Lower leg skin (tissue), 4 donors: ENCODE data around the gene RALGPS2. TPM values are rescaled to one million over a fixed set of nuclear protein-coding genes. Genes with fewer than 3 reads are reported as not detected.

Experiments used
- DNase-seq, 2 donors: peaks; one replicate each; pipeline ENCODE4 v3.0.0-alpha.2; 2019; ENCODE audit warnings: low spot score in 2 of 2
- H3K4me3 ChIP-seq: fragments of 200-600 bp; sonication (generic); 2 replicates; pipeline ENCODE4 v1.5.1; 2017; ENCODE audit warnings: mild to moderate bottlenecking, low read depth; ENCODE audit not compliant: poor library complexity, severe bottlenecking
- POLR2A ChIP-seq, 2 donors: fragments of 450-650 bp; IDR thresholded peaks; one replicate each; pipeline ENCODE4 v1.6.1; 2016 to 2017; ENCODE audit warnings: antibody characterized with exemption in 2 of 2, mild to moderate bottlenecking in 1 of 2, moderate library complexity in 1 of 2
- WGBS, 2 donors: methylation state at CpG; one replicate each; pipeline ENCODE4 v1.1.5; 2018; 5-methylcytosine and 5-hydroxymethylcytosine counted together
- intact Hi-C: fragments of 100-400 bp; cut with DNase I; formaldehyde crosslinking; loops from one replicate; pipeline ENCODE4 v1.15.0; 2023; ENCODE audit warnings: low total_unique reads
- total RNA-seq, 4 donors: library from RNA; depleted of rRNA; stranded (reverse); fragments of >200 nt; gene quantifications; one replicate each; pipeline ENCODE4 v1.1.0, GENCODE V29; 2016
- TF ChIP-seq, protein P1 (sequence below), 3 donors: fragments of 450-650 bp; IDR thresholded peaks; one replicate each; pipeline ENCODE4 v1.5.1; 2016; ENCODE audit warnings: antibody characterized with exemption in 3 of 3, mild to moderate bottlenecking in 3 of 3, moderate library complexity in 2 of 3

The RALGPS2 gene
- total RNA-seq, 4 donors from 2014 or later, result 26.2 to 33.5 (median 31.7) TPM

GRCh38 chr1:178933105-178933561 lies 208.1 kb downstream of the RALGPS2 start:
- 65 to 67% methylated on average over 5 of the region's 5 CpGs for WGBS, 2 donors
- TF ChIP-seq, protein P1, sequence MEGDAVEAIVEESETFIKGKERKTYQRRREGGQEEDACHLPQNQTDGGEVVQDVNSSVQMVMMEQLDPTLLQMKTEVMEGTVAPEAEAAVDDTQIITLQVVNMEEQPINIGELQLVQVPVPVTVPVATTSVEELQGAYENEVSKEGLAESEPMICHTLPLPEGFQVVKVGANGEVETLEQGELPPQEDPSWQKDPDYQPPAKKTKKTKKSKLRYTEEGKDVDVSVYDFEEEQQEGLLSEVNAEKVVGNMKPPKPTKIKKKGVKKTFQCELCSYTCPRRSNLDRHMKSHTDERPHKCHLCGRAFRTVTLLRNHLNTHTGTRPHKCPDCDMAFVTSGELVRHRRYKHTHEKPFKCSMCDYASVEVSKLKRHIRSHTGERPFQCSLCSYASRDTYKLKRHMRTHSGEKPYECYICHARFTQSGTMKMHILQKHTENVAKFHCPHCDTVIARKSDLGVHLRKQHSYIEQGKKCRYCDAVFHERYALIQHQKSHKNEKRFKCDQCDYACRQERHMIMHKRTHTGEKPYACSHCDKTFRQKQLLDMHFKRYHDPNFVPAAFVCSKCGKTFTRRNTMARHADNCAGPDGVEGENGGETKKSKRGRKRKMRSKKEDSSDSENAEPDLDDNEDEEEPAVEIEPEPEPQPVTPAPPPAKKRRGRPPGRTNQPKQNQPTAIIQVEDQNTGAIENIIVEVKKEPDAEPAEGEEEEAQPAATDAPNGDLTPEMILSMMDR (IDR thresholded peaks at IDR 0.05), result no peak
- no peak for TF ChIP-seq POLR2A (IDR thresholded peaks at IDR 0.05)
- intact Hi-C loops, result loop anchor here (10.0 kb wide), 1 partner anchor 648 kb away; no protein-coding TSS in a partner anchor
- DNase-seq, result peak in 1 of 2 donors; percentile 54
- no peak overlapping the region for H3K4me3 ChIP-seq

DNA sequence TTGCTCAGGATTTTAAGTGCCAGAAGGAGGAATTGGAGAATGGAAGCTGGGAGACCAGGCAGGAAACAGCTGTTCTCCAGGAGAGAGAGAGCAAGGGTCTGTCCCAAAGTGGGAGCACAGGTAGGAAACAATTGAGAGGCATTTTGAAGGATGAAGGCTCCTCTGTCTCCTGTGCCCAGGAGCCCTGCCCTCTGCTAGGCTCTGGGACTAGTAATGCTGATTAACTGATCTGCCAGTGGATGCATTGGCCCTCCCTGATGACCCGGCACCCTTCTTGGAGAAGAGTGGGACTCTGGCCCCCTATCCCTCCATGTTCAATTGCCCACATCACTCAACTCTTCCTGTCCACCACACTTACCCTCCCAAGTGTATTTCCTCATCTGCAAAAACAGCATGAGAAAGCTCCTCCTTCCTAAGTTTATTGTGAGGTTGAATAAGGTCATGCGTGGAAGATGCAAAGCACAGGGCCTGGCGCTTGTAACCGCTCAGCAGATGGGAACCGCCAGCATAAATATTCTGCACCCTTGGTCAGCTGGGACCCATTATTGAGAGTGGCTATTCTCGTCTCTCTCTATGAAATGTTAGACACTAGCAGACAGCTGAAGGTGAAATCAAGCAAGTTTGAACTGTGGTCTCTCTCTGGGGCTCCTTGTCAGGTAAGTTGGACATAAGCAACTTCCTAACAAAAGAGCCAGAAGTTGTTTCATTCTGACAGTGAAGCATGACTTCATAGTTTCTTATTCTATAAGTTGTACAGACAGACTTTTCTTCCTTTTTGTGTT lies 208.9 kb downstream of the RALGPS2 start:
- no peak overlapping the region for H3K4me3 ChIP-seq
- no peak for TF ChIP-seq POLR2A (IDR thresholded peaks at IDR 0.05)
- TF ChIP-seq, protein P1 (IDR thresholded peaks at IDR 0.05), result no peak
- intact Hi-C loops, result loop anchor here (2.0 to 10.0 kb wide), 2 partner anchors 63 to 649 kb away; partner anchors contain the start of gene ANGPTL1
- peak in 1 of 2 donors; percentile 76 for DNase-seq
- 63 to 69% methylated on average over 6 of the region's 6 CpGs for WGBS, 2 donors

DNA sequence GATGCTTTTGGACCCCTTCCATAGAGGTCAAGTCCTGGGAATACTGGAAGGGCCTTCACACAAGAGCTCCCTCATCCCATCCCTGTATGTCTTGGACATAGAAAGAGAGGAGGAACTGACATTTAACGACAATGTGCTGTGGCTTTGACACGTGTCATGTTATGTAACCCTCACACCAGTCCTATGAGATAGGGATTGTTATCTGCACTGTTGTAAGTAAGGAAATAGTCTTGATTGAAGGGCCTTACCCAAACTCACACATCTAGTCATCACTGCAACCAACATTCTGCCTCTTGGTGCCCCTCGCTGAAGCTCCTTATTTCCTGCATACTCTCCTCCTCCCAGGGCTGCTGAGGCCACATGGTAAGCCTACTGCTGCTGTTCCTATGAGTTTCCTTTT lies 209.5 kb downstream of the RALGPS2 start:
- DNase-seq, result no peak
- WGBS, 2 donors, result 80 to 81% methylated on average over 3 of the region's 3 CpGs
- H3K4me3 ChIP-seq, result no peak overlapping the region
- intact Hi-C loops, result loop anchor here (2.0 to 10.0 kb wide), 2 partner anchors 64 to 650 kb away; partner anchors contain the start of gene ANGPTL1
- TF ChIP-seq POLR2A (IDR thresholded peaks at IDR 0.05), result no peak
- TF ChIP-seq, protein P1 (IDR thresholded peaks at IDR 0.05), result no peak

DNA sequence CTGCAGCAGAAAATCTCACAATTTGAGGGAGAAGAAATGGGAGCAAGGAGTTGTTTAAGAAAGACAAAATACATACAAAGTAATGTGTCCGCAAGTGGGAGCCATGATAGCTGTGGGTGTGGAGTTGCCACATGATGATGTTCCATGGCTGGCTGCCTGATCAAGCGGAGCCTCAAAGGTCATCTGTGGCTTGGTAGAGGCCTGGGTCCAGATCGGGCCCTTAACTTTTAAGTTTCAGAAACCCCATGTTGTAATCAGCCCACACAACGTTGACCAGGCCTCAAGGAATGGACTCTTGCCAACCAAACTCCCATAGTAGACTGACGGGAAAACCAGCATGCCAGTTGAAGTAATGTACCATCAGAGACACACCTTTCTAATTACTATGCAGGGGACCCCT lies 210.6 kb downstream of the RALGPS2 start:
- no peak overlapping the region for H3K4me3 ChIP-seq
- TF ChIP-seq, protein P1 (IDR thresholded peaks at IDR 0.05), result no peak
- no peak for TF ChIP-seq POLR2A (IDR thresholded peaks at IDR 0.05)
- 60 to 63% methylated on average over 5 of the region's 5 CpGs for WGBS, 2 donors
- intact Hi-C loops, result loop anchor here (2.0 to 10.0 kb wide), 2 partner anchors 65 to 651 kb away; partner anchors contain the start of gene ANGPTL1
- peak in 1 of 2 donors; percentile 67 for DNase-seq

GRCh38 chr1:178937695-178938094 lies 212.7 kb downstream of the RALGPS2 start:
- TF ChIP-seq, protein P1 (IDR thresholded peaks at IDR 0.05), result no peak
- no peak for TF ChIP-seq POLR2A (IDR thresholded peaks at IDR 0.05)
- H3K4me3 ChIP-seq, result no peak overlapping the region
- 44 to 51% methylated on average over 5 of the region's 5 CpGs for WGBS, 2 donors
- intact Hi-C loops, result loop anchor here (10.0 kb wide), 1 partner anchor 653 kb away; no protein-coding TSS in a partner anchor
- peak; percentile 13 to 85 for DNase-seq
